Measurements from ENCODE around the gene SMIM14. TPM values are rescaled to one million over a fixed set of nuclear protein-coding genes. Genes with fewer than 3 reads are reported as not detected.

SMIM14 gene
- total and polyA plus RNA-seq, 9 of the 15 experiments (the other 6 are each of a cell fraction or from before 2014, with no cell fraction given), result 0.98 to 3.7 (median 2.2) TPM

DNA sequence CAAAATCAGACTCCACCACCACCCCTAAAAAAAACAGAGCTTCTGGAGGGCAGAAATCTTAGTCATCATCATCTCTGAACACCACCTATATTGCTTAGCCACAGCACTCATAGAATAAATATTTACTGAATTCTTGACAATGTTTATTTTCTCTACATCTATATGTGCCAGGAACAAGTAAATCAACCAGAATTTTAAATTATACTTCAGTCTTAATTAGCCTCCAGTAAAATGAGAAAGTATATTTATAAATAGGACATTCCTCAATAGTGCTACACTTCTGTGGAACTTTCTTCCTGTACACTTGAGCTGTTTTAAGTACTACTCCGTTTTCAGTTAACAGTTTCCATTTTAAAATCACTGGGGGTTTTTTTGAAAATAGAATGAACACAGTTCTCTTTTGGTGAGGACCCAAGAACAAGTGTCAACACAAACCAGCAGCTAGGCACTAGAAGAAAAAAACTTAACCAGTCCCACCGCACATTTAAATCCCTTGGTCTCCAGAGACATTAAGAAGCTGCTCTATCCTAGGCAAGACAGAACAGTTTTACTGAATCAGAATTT is 25.5 kb downstream of the SMIM14 start:
- H3K4me2 ChIP-seq (ENCODE audit: insufficient read depth, low read length), result no peak overlapping the region
- BruUV-seq (replicated peaks), result no TSS peak
- in situ Hi-C loops (cut with MboI), result loop anchor here (25.0 kb wide), 1 partner anchor 726 kb away; no protein-coding TSS in a partner anchor
- H3K27ac ChIP-seq (ENCODE audit: extremely low read depth, low read depth, low read length), result no peak overlapping the region
- CTCF ChIA-PET (ENCODE audit: low intra/inter-chr PET ratio), result no interaction called here
- no peaks in the 10 kb centered on the region for H3K9me3 ChIP-seq (replicated peaks; ENCODE audit: control insufficient read depth, insufficient read depth, low read depth, low read length)
- FAIRE-seq, result no peak
- no peak for DNase-seq (ENCODE audit: extremely low read depth in 1 of 4, low spot score in 3 of 4)
- WGBS (ENCODE audit: insufficient coverage, low coverage, missing lambda C conversion rate), result 46% methylated on average over 2 of the region's 2 CpGs
- no peak overlapping the region for H3K9ac ChIP-seq (ENCODE audit: insufficient read depth in 1 of 2, low read depth in 2 of 2, low read length in 2 of 2)
- POLR2A ChIA-PET, result interaction anchor here (0.9 to 1.3 kb wide), 2 partner anchors 16 to 25 kb away, joined by 3 to 4 read pairs; no protein-coding TSS in a partner anchor
- H3K4me1 ChIP-seq (replicated peaks in 1 of 2; ENCODE audit: control insufficient read depth in 2 of 2, insufficient read depth in 2 of 2, low read length in 2 of 2), result no peaks in the 10 kb centered on the region
- H3K4me3 ChIP-seq, result no peak overlapping the region
- no peak overlapping the region for H2AFZ ChIP-seq (ENCODE audit: low read depth, low read length)
- intact Hi-C loops (cut with micrococcal nuclease), result no loop called here
- TF ChIP-seq NR2F6 (CRISPR knock-in tag; IDR thresholded peaks at IDR 0.05) (no peak), NBN (IDR thresholded peaks at IDR 0.05; ENCODE audit: low read depth) (no peak), THRAP3 (IDR thresholded peaks at IDR 0.05; ENCODE audit: borderline replicate concordance) (no peak), MYBL2 (IDR thresholded peaks at IDR 0.05; ENCODE audit: low read depth) (no peak), MYBL2 (CRISPR knock-in tag; IDR thresholded peaks at IDR 0.05; ENCODE audit: borderline replicate concordance) (no peak), WHSC1 (IDR thresholded peaks at IDR 0.05; ENCODE audit: low read length) (no peak), RHOXF2B (CRISPR knock-in tag; conservative IDR thresholded peaks at IDR 0.05) (no peak), NFE2L1 (tag; IDR thresholded peaks at IDR 0.05; ENCODE audit: borderline replicate concordance, low read depth) (no peak), E2F5 (CRISPR knock-in tag; IDR thresholded peaks at IDR 0.05) (no peak), ZNF57 (CRISPR knock-in tag; IDR thresholded peaks at IDR 0.05) (no peak), CSDE1 (IDR thresholded peaks at IDR 0.05) (no peak), RBM14 (IDR thresholded peaks at IDR 0.05; ENCODE audit: borderline replicate concordance, insufficient read depth, low read depth, low read length) (no peak), ZNF24 (IDR thresholded peaks at IDR 0.05) (no peak)
- TF ChIP-seq, protein P1, sequence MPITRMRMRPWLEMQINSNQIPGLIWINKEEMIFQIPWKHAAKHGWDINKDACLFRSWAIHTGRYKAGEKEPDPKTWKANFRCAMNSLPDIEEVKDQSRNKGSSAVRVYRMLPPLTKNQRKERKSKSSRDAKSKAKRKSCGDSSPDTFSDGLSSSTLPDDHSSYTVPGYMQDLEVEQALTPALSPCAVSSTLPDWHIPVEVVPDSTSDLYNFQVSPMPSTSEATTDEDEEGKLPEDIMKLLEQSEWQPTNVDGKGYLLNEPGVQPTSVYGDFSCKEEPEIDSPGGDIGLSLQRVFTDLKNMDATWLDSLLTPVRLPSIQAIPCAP (CRISPR knock-in tag; IDR thresholded peaks at IDR 0.05; ENCODE audit: borderline replicate concordance), result no peak
- TF ChIP-seq, protein P2, sequence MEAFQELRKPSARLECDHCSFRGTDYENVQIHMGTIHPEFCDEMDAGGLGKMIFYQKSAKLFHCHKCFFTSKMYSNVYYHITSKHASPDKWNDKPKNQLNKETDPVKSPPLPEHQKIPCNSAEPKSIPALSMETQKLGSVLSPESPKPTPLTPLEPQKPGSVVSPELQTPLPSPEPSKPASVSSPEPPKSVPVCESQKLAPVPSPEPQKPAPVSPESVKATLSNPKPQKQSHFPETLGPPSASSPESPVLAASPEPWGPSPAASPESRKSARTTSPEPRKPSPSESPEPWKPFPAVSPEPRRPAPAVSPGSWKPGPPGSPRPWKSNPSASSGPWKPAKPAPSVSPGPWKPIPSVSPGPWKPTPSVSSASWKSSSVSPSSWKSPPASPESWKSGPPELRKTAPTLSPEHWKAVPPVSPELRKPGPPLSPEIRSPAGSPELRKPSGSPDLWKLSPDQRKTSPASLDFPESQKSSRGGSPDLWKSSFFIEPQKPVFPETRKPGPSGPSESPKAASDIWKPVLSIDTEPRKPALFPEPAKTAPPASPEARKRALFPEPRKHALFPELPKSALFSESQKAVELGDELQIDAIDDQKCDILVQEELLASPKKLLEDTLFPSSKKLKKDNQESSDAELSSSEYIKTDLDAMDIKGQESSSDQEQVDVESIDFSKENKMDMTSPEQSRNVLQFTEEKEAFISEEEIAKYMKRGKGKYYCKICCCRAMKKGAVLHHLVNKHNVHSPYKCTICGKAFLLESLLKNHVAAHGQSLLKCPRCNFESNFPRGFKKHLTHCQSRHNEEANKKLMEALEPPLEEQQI (IDR thresholded peaks at IDR 0.05), result no peak
- ATAC-seq, result no peak
- H4K20me1 ChIP-seq (replicated peaks; ENCODE audit: control insufficient read depth, insufficient read depth, low read length), result no peaks in the 10 kb centered on the region
- no peaks in the 10 kb centered on the region for H3K9me1 ChIP-seq (ENCODE audit: control insufficient read depth, insufficient read depth, low read length)
- no peaks in the 10 kb centered on the region for H3K36me3 ChIP-seq (ENCODE audit: control insufficient read depth, insufficient read depth, low read length)
- H3K79me2 ChIP-seq (ENCODE audit: control insufficient read depth, insufficient read depth, low read length), result no peaks in the 10 kb centered on the region
- H3K27me3 ChIP-seq (ENCODE audit: control insufficient read depth in 2 of 2, insufficient read depth in 2 of 2, low read length in 2 of 2), result no peaks in the 10 kb centered on the region

Data from K562 (cell line).